Lower leg skin (tissue), 3 donors: ENCODE data around the gene NFE2L2.

Experiments used
- POLR2A ChIP-seq, 2 donors: fragments of 450-650 bp; IDR thresholded peaks; one replicate each; pipeline ENCODE4 v1.6.1; 2016 to 2017; ENCODE audit warnings: antibody characterized with exemption in 2 of 2, mild to moderate bottlenecking in 1 of 2, moderate library complexity in 1 of 2
- TF ChIP-seq, protein P1 (sequence below), 3 donors: fragments of 450-650 bp; IDR thresholded peaks; one replicate each; pipeline ENCODE4 v1.5.1; 2016; ENCODE audit warnings: antibody characterized with exemption in 3 of 3, mild to moderate bottlenecking in 3 of 3, moderate library complexity in 2 of 3

- TF ChIP-seq, protein P1, sequence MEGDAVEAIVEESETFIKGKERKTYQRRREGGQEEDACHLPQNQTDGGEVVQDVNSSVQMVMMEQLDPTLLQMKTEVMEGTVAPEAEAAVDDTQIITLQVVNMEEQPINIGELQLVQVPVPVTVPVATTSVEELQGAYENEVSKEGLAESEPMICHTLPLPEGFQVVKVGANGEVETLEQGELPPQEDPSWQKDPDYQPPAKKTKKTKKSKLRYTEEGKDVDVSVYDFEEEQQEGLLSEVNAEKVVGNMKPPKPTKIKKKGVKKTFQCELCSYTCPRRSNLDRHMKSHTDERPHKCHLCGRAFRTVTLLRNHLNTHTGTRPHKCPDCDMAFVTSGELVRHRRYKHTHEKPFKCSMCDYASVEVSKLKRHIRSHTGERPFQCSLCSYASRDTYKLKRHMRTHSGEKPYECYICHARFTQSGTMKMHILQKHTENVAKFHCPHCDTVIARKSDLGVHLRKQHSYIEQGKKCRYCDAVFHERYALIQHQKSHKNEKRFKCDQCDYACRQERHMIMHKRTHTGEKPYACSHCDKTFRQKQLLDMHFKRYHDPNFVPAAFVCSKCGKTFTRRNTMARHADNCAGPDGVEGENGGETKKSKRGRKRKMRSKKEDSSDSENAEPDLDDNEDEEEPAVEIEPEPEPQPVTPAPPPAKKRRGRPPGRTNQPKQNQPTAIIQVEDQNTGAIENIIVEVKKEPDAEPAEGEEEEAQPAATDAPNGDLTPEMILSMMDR (IDR thresholded peaks at IDR 0.05) = no peak
- no peak for TF ChIP-seq POLR2A (IDR thresholded peaks at IDR 0.05)
Measured at GRCh38 chr2:177232098-177232704, 32.3 kb downstream of the NFE2L2 start.
